ENCODE data around the gene SLC4A1.

The SLC4A1 gene

GRCh38 chr17:44283344-44284023 is 15.5 kb upstream of the SLC4A1 start:
- no peak for DNase-seq

DNA sequence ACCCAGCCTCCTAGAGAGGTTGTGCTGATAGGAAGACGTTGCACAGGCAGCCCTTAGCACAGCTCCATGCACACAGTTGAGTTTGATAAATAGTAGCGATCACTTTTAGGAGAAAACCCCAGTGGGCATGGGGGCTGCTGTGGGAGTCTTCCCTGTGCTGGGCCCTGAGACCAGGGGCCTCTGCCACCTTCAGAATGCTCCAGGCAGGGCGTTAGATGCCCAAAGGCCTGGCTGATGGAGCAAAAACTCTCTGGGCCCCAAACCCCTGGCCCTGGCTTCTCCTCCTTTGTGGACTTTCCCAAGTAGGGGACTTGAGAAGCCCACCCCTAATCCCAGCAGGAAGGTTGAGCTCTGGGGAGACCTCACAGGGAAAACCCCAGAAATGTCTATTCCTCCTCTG is 14.3 kb upstream of the SLC4A1 start:
- DNase-seq = no peak

GRCh38 chr17:44281570-44281969 is 13.6 kb upstream of the SLC4A1 start:
- DNase-seq = no peak

- DNase-seq = no peak
Observed at GRCh38 chr17:44280392-44280937, 12.5 kb upstream of the SLC4A1 start.

GRCh38 chr17:44279666-44280391 is 11.9 kb upstream of the SLC4A1 start:
- no peak for DNase-seq

- DNase-seq = no peak
Observed at GRCh38 chr17:44279346-44279665, 11.4 kb upstream of the SLC4A1 start.

DNA sequence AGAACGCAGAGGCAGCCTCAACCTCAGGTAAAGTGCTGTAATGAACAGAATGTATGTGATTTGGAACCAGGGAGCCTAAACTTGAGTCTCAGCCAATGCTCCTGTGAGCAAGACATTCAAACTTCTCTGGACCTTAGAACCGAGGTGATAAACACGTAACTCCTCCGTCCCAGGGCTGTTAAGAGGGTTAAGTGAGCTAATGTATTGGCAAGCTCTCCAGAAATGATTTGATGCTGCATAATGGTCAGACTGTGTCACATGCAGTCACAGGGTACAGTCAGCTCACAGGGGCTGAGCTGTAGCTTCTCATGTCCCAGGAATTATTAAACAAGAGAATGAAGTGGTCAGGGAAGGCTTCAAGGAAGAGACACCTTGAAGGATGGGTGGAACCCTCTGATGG is 10.0 kb upstream of the SLC4A1 start:
- no peak for DNase-seq

DNA sequence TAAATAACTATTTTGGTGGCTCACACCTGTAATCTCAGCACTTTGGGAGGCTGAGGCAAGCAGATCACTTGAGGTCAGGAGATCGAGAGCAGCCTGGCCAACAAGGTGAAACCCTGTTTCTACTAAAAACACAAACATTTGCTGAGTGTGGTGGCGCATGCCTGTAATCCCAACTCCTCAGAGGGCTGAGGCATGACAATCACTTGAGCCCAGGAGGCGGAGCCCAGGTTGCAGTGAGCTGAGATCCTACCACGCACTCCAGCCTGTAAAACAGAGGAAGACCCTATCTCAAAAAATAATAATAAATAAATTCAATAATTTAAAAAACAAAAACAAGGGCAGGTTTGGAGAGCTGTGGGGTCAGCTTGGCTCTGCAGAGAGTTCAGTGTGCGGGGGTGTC is 5.7 kb upstream of the SLC4A1 start:
- no peak for DNase-seq

DNA sequence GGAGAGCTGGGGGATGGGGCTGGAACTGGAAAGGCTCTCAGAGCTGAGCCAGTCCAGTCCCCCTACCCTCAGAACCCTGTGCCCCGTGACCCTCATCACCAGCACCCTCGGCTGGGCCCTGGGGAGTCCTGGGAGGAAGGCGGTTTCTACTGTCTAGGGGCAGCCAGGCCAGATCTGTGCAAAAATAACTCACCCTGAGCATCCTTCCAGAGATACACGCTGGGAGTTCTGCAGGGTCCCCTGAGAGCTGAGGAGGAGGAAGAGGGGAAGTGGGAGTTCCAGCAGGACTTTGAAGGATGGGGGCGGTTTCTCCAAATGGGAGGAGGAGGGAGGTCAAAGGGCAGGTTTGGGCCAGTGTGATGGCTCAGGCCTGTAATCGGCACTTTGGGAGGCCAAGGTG is 5.0 kb upstream of the SLC4A1 start:
- no peak for DNase-seq

DNA sequence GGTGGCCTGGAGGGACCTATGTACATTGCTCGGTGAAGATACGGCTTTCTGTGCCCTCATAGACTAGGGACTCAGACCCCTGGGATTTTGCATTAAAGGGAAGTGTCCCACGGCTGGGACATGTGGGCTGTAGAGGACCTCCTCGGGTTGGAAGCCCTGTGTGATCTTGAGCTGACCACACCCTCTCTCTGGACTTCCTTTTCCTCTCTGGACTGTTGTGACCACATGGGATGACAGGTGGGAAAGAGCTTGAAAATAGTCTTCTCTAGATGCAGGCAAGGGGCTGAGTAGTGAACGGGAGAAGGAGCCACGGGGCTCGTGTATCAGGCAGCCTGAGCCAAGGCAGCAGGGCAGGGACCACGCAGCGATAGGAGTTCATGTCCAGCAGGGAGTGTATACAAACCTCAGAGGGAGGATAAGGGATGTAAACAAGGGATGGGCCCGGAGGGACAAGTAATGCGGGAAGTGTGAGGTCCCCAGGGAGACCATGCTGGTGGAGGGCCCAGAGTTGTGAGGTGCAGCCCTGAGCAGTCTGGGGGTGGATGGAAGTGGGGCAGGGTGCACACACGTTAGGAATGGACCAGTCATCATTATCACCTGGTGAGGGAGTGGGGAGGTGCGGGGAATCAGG is 4.5 kb upstream of the SLC4A1 start:
- DNase-seq = no peak

GRCh38 chr17:44269535-44270240 is 1.8 kb upstream of the SLC4A1 start:
- no peak for DNase-seq

DNA sequence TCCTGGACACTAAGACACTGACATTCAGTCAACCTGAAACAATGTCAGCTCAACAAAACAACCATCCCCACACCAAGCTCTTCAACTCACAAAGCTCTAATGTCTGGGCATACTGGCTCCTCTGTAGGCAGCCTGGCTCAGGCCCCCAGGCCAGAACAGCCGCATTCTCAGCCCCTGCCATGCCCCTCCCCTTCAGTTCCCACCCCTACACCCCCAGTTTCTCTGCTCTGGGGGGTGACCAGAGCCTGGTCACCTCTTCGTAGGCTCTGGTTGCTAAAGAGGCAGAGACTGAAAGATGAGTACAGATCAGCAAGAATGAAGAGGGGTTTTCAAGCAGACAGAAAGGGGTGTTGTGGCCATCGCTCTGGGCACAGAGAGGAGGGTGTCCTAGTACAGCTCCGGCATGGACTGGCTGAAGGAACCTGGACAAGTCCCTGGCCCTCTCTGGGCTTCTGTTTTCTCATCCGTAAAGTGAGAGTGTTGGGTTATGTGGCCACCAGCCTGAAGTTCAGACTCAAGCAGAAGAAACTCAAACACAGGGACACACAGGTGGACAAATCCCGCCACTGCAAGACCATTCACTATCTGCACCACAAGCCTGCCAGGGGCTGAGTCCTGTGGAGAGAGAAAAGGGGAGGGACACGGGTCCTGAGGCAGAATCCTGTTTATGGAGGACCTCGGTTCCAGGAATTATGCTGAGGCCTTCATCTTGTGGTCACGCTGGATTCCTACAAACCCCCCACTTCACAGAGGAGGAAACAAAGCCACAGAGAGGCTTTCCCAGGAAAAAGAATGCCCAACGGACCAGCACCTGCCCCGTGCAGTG is 987 bp upstream of the SLC4A1 start:
- no peak for DNase-seq

DNA sequence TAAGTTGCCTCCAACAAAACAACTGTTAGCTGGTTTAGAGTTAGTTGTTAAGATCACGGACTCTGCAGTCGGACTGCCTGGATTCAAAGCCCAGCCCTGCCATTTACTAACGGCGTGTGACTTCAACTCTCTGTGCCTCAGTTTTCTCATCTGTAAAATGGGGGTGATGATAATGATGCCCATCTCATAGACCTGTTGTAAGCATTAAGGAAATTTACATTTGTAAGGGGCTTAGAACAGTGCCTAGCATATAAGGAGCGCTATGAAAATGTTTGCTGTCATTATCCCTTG is 825 bp downstream of the SLC4A1 start:
- no peak for DNase-seq

DNA sequence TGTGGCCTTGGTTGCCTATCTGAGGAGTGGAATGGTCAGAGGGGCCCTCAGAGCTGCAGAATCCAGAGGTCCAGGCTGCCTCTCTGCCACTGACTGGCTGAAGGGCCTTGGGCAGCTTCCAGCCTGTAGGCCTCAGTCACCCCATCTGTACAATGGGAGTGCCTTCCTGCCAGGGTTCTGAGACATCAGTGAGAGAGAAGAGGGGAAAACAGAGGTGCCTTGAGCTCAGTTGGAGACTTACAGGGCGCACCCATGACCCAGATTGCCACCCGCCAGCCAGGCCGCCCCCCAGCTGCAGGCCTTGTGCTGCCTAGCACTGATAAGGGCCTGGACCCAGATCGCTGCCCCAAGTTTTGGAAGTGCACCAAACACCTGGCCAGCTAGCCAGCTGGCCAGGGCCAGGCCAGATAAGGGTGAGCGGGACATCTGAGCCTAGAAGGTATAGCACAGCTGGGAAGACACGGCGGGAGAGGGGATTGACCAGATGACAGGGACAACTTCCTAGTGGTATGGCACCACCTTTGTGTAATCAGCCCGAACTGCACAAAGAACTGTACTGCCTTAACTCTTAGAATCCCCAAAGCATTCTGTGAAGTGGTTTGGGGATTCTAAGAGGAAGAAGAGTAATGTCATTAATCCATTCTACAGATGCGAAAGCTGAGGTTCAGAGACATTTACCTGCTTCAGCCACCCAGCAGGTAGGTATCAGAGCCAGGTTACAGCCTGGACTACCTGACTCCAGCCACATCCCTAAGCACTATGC is 1.4 kb downstream of the SLC4A1 start:
- DNase-seq = no peak

GRCh38 chr17:44263345-44263902 is 4.5 kb downstream of the SLC4A1 start:
- DNase-seq = no peak

DNA sequence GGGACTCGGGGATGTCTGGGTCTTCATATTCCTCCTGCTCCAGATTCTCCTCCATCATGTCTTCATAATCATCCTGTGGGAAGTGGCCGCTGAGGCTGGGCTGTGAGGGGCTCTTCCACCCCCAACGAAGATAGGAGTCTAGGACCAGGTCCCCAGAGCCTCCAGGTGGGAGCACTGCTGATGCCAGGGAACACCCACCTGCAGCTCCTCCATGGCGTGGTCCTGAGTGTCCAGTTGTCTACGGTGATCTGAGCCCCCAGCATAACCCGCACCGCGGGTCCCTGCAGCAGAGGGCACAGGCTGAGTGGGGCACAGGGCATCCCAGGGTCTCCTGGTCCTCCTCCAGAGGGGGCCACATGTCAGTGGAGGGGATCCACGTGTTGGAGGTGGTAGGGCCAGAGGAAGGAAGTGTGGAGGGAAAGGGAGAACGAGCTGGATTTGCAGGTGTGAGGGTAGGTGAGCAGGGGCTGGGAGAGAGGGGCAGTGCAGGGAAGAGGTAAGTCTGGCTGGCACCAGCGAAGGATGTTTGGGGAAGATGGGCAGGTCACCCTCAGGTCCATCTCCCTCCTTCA is 5.2 kb downstream of the SLC4A1 start:
- no peak for DNase-seq

DNA sequence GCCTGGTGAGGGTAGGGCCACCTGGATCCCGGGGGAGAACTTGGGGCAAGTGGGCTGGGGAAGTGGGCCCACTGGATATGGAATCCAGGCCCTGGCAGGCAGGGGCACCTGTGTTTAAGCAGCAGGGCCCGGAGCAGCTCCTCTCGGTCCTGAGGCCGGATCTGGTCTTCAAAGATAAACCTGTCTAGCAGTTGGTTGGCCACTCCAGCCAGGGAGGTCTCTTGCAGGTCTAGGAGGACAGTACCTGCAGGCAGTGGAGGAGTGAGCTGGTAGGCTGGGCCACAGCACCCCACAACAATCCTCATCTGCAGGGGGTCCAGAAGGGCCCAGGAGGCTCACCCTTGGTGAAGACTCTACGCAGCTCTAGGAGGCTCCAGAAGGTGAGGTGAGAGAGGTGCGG is 7.6 kb downstream of the SLC4A1 start:
- no peak for DNase-seq

DNA sequence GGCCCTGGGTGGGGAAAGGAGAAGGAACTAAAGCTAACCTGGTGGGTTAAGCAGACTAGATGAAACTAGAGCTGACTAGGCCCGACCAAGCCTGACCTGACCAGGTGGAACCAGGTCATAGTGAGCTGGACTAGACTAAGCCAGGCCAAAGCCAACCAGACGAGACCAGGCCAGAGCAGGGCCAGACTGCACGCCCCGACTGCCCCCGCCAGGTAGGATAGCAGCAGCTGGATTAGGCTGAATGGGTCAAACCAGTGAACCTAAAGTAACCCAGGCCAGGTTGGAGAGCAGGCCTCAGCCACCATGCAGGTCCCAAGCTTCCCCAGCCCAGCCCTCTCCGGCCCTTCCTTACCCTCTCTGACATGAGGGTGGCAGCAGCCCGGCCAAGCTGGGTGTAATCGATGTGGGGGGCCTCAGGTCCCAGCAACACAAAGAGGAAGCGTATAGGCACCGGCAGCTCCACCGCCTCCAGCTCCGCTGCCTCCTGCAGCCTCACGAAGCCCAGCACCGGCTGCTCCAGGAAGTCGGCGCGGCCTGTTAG is 9.1 kb downstream of the SLC4A1 start:
- DNase-seq = no peak

DNA sequence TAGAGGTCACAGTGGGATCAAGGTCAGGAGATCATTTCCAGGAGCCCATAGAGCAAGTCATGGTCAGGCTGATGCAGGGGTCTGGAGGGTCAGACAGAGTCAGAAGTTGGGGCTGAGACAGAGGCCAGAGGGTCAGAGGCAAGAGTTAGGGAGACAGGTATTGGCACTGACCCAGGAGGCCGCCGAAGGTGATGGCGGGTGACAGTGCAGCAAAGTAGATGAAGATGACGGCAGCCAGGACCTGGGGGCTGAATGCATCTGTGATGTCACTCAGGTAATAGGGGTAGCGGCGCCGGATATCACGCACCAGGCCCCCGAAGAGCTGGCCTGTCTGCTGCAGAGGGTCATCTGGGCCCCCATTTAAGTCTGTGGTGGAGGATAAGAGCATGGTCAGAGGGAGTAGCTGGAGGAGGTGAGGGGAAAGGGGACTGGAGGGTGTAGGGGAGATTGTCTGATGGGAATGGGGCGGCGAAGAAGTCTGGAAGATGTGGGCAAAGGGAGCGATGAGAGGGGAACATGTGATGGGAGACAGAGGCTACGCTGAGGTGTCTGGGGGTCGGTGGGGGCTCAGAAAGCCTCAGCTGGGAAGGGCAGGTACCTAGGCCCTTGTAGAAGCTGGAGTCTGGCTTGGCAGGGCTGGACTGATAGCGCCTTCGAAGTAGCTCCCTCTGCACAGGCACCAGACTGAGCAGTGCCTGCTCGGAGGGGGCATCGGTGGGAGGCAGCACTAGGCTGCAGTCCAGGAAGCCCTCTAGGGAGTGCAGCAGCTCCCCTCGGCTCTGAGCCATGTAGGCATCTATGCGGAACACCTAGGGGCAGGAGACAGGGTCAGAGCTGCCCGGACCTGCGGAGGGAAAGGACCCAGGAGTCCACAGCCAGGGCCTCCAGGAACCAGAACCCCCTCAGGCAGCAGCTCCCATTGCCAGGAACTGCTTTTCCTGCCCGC is 9.8 kb downstream of the SLC4A1 start:
- no peak for DNase-seq

DNA sequence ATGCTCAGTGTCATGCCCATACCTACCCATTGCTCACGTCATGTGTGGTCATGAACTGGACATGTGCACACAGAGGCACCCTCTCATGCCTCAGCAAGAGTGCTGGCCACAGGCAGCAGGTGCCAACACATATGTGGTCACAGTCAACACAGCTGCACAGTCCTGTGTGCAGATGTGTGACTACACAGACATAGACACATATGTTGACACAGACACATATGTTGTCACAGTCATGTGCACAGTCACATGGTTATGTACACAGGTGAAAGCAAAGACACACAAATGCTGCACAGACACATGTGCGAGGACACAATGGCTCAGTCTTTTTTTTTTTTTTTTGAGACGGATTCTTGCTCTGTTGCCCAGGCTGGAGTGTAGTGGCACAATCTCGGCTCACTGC is 11.3 kb downstream of the SLC4A1 start:
- no peak for DNase-seq

Data from SHP77 treated with DMSO at 0.1 percent for 48 hours (cell line).